Uterus (tissue), 2 donors: ENCODE data around the gene SEC16A.

Experiments
- POLR2A ChIP-seq, 2 donors: fragments of 450-650 bp; IDR thresholded peaks; one replicate each; pipeline ENCODE4 v1.6.1; 2016; ENCODE audit warnings: antibody characterized with exemption in 2 of 2, mild to moderate bottlenecking in 1 of 2, moderate library complexity in 1 of 2
- TF ChIP-seq, protein P1 (sequence below), 4 experiments: fragments of 200-600 bp in 2 of 4; fragments of 450-650 bp in 2 of 4; sonication (generic) in 2 of 4; IDR thresholded peaks; one replicate each; pipeline ENCODE4 v1.5.1; 2016 to 2019; ENCODE audit warnings: antibody characterized with exemption in 4 of 4, mild to moderate bottlenecking in 2 of 4, moderate library complexity in 1 of 4

DNA sequence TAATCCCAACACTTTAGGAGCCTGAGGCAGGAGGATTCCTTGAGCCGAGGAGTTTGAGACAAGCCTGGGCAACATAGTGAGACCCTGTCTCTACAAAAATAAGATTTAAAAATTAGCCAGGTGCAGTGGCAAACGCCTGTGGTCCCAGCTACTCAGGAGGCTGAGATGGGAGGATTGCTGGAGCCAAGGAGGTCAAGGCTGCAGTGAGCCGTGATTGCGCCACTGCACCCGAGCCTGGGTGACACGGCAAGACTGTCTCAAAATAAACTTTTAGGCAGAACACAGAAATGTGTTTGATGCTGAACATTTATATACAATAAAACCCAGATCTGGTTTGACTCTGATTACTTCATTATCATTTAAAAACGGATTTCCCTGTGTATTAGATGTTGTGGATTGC lies 77.4 kb downstream of the SEC16A start:
- TF ChIP-seq, protein P1, sequence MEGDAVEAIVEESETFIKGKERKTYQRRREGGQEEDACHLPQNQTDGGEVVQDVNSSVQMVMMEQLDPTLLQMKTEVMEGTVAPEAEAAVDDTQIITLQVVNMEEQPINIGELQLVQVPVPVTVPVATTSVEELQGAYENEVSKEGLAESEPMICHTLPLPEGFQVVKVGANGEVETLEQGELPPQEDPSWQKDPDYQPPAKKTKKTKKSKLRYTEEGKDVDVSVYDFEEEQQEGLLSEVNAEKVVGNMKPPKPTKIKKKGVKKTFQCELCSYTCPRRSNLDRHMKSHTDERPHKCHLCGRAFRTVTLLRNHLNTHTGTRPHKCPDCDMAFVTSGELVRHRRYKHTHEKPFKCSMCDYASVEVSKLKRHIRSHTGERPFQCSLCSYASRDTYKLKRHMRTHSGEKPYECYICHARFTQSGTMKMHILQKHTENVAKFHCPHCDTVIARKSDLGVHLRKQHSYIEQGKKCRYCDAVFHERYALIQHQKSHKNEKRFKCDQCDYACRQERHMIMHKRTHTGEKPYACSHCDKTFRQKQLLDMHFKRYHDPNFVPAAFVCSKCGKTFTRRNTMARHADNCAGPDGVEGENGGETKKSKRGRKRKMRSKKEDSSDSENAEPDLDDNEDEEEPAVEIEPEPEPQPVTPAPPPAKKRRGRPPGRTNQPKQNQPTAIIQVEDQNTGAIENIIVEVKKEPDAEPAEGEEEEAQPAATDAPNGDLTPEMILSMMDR (IDR thresholded peaks at IDR 0.05): no peak
- TF ChIP-seq POLR2A (IDR thresholded peaks at IDR 0.05): no peak
